Measurements from ENCODE around the gene CHRM4. TPM values are rescaled to one million over a fixed set of nuclear protein-coding genes. Genes with fewer than 3 reads are reported as not detected.
"Not testable (repeated sequence)": the region's sequence is repeated elsewhere in the genome, so short reads cannot be mapped to it uniquely, and the experiment has no call there.

Gene CHRM4
- total RNA-seq, 1 donor from 2014 or later, result 0.35 TPM

DNA sequence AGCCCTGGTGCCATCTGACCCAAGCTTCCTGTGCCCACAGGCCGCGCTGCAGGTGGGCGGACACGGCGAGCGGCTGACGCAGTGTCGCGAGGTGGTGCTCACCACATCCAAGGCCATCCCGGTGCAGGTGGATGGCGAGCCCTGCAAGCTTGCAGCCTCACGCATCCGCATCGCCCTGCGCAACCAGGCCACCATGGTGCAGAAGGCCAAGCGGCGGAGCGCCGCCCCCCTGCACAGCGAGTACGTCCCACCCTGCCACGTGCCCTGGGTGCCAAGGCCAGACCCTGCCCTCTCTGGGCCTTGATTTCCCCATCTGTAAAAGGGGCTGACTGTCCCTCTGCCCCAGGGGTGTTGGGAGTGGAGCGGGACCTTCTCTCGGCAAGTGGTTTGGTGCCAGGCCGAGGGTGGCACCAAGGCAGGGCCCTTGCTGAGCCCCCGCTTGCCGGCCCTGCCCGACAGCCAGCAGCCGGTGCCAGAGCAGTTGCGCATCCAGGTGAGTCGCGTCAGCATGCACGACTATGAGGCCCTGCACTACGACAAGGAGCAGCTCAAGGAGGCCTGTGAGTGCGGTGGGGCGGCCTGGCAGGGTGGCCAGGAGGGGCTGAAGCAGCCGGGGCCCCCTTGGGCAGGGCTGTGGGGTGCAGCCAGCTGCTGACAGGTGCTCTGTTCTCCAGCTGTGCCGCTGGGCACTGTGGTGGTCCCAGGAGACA is 16.0 kb downstream of the CHRM4 start:
- Mint-ChIP-seq H3K4me1 (peaks cover 4% of the 10 kb centered on the region), H3K9me3 (no peaks in the 10 kb centered on the region), H3K36me3 (ENCODE audit: low read depth) (peaks cover 49% of the 10 kb centered on the region), H3K27me3 (no peaks in the 10 kb centered on the region), H3K27ac (no peak overlapping the region), H3K4me3 (no peak overlapping the region)
- ATAC-seq (ENCODE audit: low read depth), result no peak
- POLR2A ChIA-PET, result no interaction called here
- CTCF ChIA-PET, result no interaction called here
- TF ChIP-seq, protein P1, sequence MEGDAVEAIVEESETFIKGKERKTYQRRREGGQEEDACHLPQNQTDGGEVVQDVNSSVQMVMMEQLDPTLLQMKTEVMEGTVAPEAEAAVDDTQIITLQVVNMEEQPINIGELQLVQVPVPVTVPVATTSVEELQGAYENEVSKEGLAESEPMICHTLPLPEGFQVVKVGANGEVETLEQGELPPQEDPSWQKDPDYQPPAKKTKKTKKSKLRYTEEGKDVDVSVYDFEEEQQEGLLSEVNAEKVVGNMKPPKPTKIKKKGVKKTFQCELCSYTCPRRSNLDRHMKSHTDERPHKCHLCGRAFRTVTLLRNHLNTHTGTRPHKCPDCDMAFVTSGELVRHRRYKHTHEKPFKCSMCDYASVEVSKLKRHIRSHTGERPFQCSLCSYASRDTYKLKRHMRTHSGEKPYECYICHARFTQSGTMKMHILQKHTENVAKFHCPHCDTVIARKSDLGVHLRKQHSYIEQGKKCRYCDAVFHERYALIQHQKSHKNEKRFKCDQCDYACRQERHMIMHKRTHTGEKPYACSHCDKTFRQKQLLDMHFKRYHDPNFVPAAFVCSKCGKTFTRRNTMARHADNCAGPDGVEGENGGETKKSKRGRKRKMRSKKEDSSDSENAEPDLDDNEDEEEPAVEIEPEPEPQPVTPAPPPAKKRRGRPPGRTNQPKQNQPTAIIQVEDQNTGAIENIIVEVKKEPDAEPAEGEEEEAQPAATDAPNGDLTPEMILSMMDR (IDR thresholded peaks at IDR 0.05), result no peak
- intact Hi-C loops (cut with micrococcal nuclease), result no loop called here
- DNase-seq, result no peak

DNA sequence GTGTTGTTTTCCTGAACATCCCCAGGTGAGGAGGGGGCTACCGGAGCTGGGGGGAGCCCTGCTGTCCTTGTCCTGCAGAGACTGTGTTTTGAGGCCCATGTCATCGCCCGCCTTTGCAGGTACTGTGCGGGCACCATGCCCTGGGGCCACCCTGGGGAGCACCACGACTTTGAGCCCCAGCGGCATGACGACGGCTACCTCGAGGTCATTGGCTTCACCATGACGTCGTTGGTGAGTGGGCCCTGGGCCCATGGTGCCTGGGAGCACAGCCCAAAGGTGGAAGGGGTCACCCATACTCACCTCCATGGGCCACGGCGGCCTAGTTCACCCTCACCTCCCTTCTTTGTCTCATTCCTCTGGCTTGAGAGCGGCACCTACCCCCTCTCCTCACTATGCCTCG is 16.8 kb downstream of the CHRM4 start:
- Mint-ChIP-seq H3K4me3 (no peak overlapping the region), H3K27ac (no peak overlapping the region), H3K36me3 (ENCODE audit: low read depth) (peaks cover 56% of the 10 kb centered on the region), H3K27me3 (no peaks in the 10 kb centered on the region), H3K4me1 (peaks cover 3% of the 10 kb centered on the region), H3K9me3 (no peaks in the 10 kb centered on the region)
- ChIA-PET POLR2A (no interaction called here), CTCF (no interaction called here)
- TF ChIP-seq, protein P1 (IDR thresholded peaks at IDR 0.05), result no peak
- intact Hi-C loops (cut with micrococcal nuclease), result no loop called here
- DNase-seq (no peak), ATAC-seq (ENCODE audit: low read depth) (no peak)

- ChIA-PET POLR2A (interaction anchor here (0.7 kb wide), 1 partner anchor 20 kb away, joined by 10 read pairs; no protein-coding TSS in a partner anchor), CTCF (interaction anchor here (1.0 kb wide), 1 partner anchor 15 kb away, joined by 3 read pairs; no protein-coding TSS in a partner anchor)
- intact Hi-C loops (cut with micrococcal nuclease), result no loop called here
Observed at GRCh38 chr11:46373787-46374740, 17.5 kb downstream of the CHRM4 start.

DNA sequence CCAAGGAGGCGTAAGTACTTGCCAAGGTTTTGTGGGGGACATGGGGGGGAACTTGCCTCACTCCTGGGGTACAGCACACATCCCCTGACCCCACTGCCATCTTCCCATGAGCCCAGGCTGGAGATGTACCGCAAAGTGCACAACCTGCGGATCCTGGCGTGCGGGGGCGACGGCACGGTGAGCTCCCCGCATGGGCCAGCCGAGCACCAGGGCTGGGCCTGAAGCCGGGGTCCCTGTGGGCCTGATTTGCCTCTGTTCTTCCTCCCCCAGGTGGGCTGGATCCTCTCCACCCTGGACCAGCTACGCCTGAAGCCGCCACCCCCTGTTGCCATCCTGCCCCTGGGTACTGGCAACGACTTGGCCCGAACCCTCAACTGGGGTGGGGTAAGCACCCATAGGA is 19.1 kb downstream of the CHRM4 start:
- ATAC-seq (ENCODE audit: low read depth); POLR2A ChIA-PET: not testable (repeated sequence)

More at GRCh38 chr11:46373787-46374740, 17.5 kb downstream of the CHRM4 start:
- Mint-ChIP-seq H3K4me1 (no peaks in the 10 kb centered on the region), H3K4me3 (no peak overlapping the region), H3K27me3 (no peaks in the 10 kb centered on the region), H3K9me3 (no peaks in the 10 kb centered on the region), H3K27ac (no peak overlapping the region), H3K36me3 (ENCODE audit: low read depth) (peaks cover 63% of the 10 kb centered on the region)
- no peak for ATAC-seq (ENCODE audit: low read depth)
- TF ChIP-seq, protein P1 (IDR thresholded peaks at IDR 0.05), result no peak
- no peak for DNase-seq

DNA sequence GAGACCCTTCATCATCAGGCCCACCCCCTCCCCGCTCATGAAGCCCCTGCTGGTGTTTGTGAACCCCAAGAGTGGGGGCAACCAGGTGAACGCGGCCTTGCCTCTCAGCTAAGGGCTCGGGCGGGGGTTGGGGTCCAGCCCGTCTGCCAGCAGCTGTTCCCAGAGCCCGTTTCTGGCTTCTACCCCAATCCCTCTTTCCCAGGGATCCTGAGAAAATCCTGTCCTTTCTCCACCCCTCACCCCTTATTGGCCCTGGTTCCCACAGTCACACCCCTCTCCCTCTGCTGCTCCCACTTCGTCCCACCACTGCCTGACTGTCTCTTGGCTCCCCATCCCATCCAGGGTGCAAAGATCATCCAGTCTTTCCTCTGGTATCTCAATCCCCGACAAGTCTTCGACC is 19.5 kb downstream of the CHRM4 start:
- TF ChIP-seq, protein P1 (IDR thresholded peaks at IDR 0.05), result no peak
- H3K4me1 Mint-ChIP-seq, result peaks cover 3% of the 10 kb centered on the region
- ATAC-seq (ENCODE audit: low read depth) (no peak), DNase-seq (no peak)
- peaks cover 60% of the 10 kb centered on the region for H3K36me3 Mint-ChIP-seq (ENCODE audit: low read depth)
- intact Hi-C loops (cut with micrococcal nuclease), result no loop called here
- H3K9me3 Mint-ChIP-seq, result no peaks in the 10 kb centered on the region
- H3K4me3 Mint-ChIP-seq, result no peak overlapping the region
- ChIA-PET POLR2A (no interaction called here), CTCF (no interaction called here)
- no peaks in the 10 kb centered on the region for H3K27me3 Mint-ChIP-seq
- no peak overlapping the region for H3K27ac Mint-ChIP-seq

More for the DNA sequence above, 19.1 kb downstream of the CHRM4 start:
- H3K4me3 Mint-ChIP-seq; H3K4me1 Mint-ChIP-seq; H3K9me3 Mint-ChIP-seq; DNase-seq; H3K27me3 Mint-ChIP-seq; intact Hi-C loops (cut with micrococcal nuclease); H3K27ac Mint-ChIP-seq; CTCF ChIA-PET: not testable (repeated sequence)
- H3K36me3 Mint-ChIP-seq (ENCODE audit: low read depth), result peaks cover 64% of the 10 kb centered on the region

DNA sequence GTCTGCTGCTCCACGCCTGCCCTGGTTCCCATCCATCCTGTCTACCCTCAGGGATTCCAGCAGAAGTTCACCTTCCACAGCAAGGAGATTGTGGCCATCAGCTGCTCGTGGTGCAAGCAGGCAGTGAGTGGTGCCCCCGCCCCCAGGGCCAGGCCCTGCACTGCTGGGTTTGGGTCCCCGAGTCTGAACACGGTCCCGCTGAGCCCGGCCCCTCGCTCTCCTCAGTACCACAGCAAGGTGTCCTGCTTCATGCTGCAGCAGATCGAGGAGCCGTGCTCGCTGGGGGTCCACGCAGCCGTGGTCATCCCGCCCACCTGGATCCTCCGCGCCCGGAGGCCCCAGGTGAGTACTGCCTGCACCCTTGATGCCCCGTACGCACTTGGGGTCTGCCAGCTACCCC is 20.3 kb downstream of the CHRM4 start:
- CTCF ChIA-PET; H3K4me3 Mint-ChIP-seq; H3K27me3 Mint-ChIP-seq; DNase-seq; H3K27ac Mint-ChIP-seq; intact Hi-C loops (cut with micrococcal nuclease); ATAC-seq (ENCODE audit: low read depth); H3K9me3 Mint-ChIP-seq; H3K4me1 Mint-ChIP-seq: not testable (repeated sequence)
- peaks cover 51% of the 10 kb centered on the region for H3K36me3 Mint-ChIP-seq (ENCODE audit: low read depth)
- POLR2A ChIA-PET, result interaction anchor here (0.6 kb wide), 1 partner anchor 124 kb away, joined by 5 read pairs; no protein-coding TSS in a partner anchor

All from activated B cell treated with CpG ODN at 0.5 μM for 24 hours (primary cell).